Esophagus muscularis mucosa (tissue), 4 donors: ENCODE results near the gene FMOD. TPM values are rescaled to one million over a fixed set of nuclear protein-coding genes. Genes with fewer than 3 reads are reported as not detected.

Source experiments
- DNase-seq: peaks from one replicate; pipeline ENCODE4 v3.0.0-alpha.2; 2017; ENCODE audit errors: extremely low spot score
- H3K27ac ChIP-seq, 4 donors: fragments of 200-600 bp; sonication (generic); replicated peaks in 1 of 4; 1 replicate in 3 of 4; 2 replicates in 1 of 4; pipeline ENCODE4 v1.5.1; 2016 to 2019; ENCODE audit warnings: mild to moderate bottlenecking in 1 of 4
- H3K27me3 ChIP-seq, 4 donors: fragments of 200-600 bp; sonication (generic); one replicate each; pipeline versions ENCODE4 v1.5.1 to v1.6.0; 2016 to 2019
- H3K36me3 ChIP-seq, 4 donors: fragments of 200-600 bp; sonication (generic); one replicate each; pipeline ENCODE4 v1.5.1; 2016 to 2019
- H3K4me1 ChIP-seq, 4 donors: fragments of 200-600 bp; sonication (generic); one replicate each; pipeline ENCODE4 v1.5.1; 2016 to 2019
- H3K4me3 ChIP-seq, 4 donors: fragments of 200-600 bp; sonication (generic); 1 replicate in 2 of 4; 2 replicates in 2 of 4; pipeline ENCODE4 v1.5.1; 2016 to 2019; ENCODE audit warnings: mild to moderate bottlenecking in 4 of 4, moderate library complexity in 1 of 4
- H3K9me3 ChIP-seq, 4 donors: fragments of 200-600 bp; sonication (generic); 1 replicate in 3 of 4; 2 replicates in 1 of 4; pipeline ENCODE4 v1.5.1; 2016 to 2019
- EP300 ChIP-seq: sonication (generic); formaldehyde crosslinking; IDR thresholded peaks from one replicate; pipeline ENCODE4 v1.6.1; 2017; ENCODE audit warnings: antibody characterized with exemption
- POLR2A ChIP-seq: fragments of 450-650 bp; IDR thresholded peaks from one replicate; pipeline ENCODE4 v1.6.1; 2017; ENCODE audit warnings: antibody characterized with exemption, moderate library complexity, mild to moderate bottlenecking, low read depth
- POLR2AphosphoS5 ChIP-seq, 2 donors: sonication (generic); formaldehyde crosslinking; IDR thresholded peaks; one replicate each; pipeline ENCODE4 v1.6.1; 2017; ENCODE audit warnings: antibody characterized with exemption in 2 of 2
- WGBS: methylation state at CpG from one replicate; pipeline ENCODE4 v1.1.5; 2018; 5-methylcytosine and 5-hydroxymethylcytosine counted together
- intact Hi-C: fragments of 100-400 bp; cut with DNase I; formaldehyde crosslinking; loops from one replicate; pipeline ENCODE4 v1.15.1; 2023
- total RNA-seq, 4 donors: library from RNA; depleted of rRNA; stranded (reverse); fragments of >200 nt; gene quantifications; one replicate each; pipeline versions ENCODE4 v1.1.0 to v1.2.1, GENCODE V29; 2016
- TF ChIP-seq, protein P1 (sequence below), 3 experiments: fragments of 200-600 bp in 2 of 3; fragments of 450-650 bp in 1 of 3; sonication (generic) in 2 of 3; IDR thresholded peaks; one replicate each; pipeline ENCODE4 v1.5.1; 2017 to 2019; ENCODE audit warnings: antibody characterized with exemption in 3 of 3, mild to moderate bottlenecking in 2 of 3, moderate library complexity in 1 of 3

Gene FMOD
- total RNA-seq, 4 donors from 2014 or later: 24.5 to 36.8 (median 33.8) TPM

DNA sequence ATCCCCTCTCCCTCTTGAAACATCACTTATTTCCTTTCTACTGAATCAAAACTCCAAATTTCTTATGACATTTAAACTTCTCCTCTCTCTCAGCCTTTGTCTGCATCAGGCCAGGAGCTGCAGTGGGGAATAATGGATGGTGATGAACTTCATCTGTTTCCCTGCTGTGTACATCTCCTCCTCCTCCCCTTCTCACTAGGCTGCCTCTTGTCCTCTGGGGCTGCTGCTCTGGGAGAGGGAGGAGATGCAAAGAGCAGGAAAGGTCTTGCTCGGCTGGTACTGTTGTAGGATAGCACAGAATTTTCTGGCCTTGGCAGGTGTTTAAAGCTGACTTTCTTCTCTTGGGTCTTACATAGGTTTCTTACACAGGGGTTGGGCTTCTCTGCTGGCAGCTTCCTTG lies 31.1 kb upstream of the FMOD start:
- Histone ChIP-seq H3K36me3 (no peaks in the 10 kb centered on the region), H3K27ac (no peak overlapping the region), H3K4me3 (no peak overlapping the region), H3K9me3 (no peaks in the 10 kb centered on the region), H3K27me3 (no peaks in the 10 kb centered on the region), H3K4me1 (peaks cover 30 to 42% (median 37%) of the 10 kb centered on the region in 4 donors)
- intact Hi-C loops: no loop called here
- TF ChIP-seq EP300 (no peak), POLR2A (no peak), POLR2AphosphoS5 (IDR thresholded peaks at IDR 0.05) (no peak)
- TF ChIP-seq, protein P1, sequence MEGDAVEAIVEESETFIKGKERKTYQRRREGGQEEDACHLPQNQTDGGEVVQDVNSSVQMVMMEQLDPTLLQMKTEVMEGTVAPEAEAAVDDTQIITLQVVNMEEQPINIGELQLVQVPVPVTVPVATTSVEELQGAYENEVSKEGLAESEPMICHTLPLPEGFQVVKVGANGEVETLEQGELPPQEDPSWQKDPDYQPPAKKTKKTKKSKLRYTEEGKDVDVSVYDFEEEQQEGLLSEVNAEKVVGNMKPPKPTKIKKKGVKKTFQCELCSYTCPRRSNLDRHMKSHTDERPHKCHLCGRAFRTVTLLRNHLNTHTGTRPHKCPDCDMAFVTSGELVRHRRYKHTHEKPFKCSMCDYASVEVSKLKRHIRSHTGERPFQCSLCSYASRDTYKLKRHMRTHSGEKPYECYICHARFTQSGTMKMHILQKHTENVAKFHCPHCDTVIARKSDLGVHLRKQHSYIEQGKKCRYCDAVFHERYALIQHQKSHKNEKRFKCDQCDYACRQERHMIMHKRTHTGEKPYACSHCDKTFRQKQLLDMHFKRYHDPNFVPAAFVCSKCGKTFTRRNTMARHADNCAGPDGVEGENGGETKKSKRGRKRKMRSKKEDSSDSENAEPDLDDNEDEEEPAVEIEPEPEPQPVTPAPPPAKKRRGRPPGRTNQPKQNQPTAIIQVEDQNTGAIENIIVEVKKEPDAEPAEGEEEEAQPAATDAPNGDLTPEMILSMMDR (IDR thresholded peaks at IDR 0.05): no peak
- WGBS: 75% methylated on average over 1 of the region's 1 CpG
- peak; percentile 78 for DNase-seq

DNA sequence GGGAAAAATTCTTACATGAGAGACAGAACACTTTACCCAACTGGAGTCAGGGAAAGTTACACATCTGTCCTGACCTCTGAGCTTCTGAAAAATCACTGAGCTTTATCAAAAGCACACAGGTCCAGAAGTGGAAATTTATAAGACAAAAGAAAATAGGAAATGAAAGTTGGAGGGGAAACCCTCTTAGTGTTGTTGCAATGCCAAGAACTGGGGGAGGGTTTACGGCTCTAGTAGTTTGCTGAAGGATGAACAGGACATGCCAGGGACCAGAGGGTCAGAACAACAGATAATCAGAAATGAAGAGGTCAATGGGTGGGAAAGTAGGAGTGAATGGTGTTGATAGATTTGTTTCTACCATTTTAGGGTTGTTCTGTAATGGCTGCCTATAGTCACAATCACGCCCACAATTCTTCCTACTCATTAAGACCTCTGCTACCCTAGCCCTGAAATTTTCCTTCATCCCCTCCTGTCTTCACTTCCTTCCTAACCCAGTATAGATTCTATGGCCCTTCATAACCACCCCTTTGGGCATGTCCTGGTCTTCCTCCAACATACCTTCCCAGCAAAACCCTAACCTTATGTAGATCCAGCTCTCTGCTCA lies 30.3 kb upstream of the FMOD start:
- DNase-seq: peak; percentile 60
- TF ChIP-seq POLR2AphosphoS5 (IDR thresholded peaks at IDR 0.05) (no peak), EP300 (no peak)
- WGBS: 73% methylated on average over 2 of the region's 2 CpGs
- no peaks in the 10 kb centered on the region for H3K36me3 ChIP-seq
- peak overlapping the region in 2 of 4 donors; percentile 46 to 58 for H3K27ac ChIP-seq
- H3K4me3 ChIP-seq: no peak overlapping the region
- H3K27me3 ChIP-seq: no peaks in the 10 kb centered on the region
- H3K9me3 ChIP-seq: no peaks in the 10 kb centered on the region
- intact Hi-C loops: no loop called here
- H3K4me1 ChIP-seq: peaks cover 30 to 42% (median 37%) of the 10 kb centered on the region in 4 donors

DNA sequence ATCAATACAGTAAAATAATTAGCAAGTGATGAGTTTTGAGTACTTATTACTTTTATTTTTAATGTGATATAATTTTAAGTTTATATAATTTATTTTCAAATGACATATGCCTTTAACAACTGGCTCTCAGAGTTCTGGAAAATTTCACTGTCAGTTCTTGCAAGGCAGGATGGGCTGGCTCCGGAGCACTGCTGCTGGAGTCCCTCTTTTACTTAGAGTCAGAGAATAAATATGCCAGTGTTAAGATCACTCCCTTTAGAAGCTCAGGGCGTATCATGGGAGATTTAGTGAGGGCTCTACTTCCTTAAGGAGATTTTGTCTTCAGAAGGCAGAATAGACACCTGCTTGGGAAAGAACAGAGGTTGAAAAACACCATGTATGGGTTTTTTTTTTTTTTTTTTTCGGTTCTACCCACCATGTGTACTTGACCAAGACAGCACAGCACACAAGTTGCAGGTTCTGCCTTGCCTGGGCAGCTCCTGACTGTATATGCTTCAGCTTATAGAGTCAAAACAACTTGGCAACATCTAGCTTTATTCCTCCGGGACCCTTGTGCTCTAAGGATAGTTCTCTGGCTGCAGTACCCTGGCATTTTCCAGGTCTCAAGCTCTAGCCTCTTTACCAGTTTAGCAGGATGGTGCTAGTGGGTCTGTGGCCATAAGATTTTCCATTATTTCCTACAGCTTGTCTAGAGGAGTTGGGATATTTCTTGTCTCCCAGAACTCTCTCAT lies 29.7 kb upstream of the FMOD start:
- Histone ChIP-seq H3K36me3 (no peaks in the 10 kb centered on the region), H3K9me3 (no peaks in the 10 kb centered on the region), H3K4me1 (peaks cover 30 to 42% (median 37%) of the 10 kb centered on the region in 4 donors), H3K4me3 (no peak overlapping the region), H3K27ac (peak overlapping the region in 3 of 4 donors; percentile 58 to 65 (median 58)), H3K27me3 (no peaks in the 10 kb centered on the region)
- DNase-seq: peak; percentile 55
- 63% methylated on average over 4 of the region's 4 CpGs for WGBS
- intact Hi-C loops: no loop called here
- TF ChIP-seq EP300 (no peak), POLR2AphosphoS5 (IDR thresholded peaks at IDR 0.05) (no peak), POLR2A (no peak)
- TF ChIP-seq, protein P1 (IDR thresholded peaks at IDR 0.05): no peak

DNA sequence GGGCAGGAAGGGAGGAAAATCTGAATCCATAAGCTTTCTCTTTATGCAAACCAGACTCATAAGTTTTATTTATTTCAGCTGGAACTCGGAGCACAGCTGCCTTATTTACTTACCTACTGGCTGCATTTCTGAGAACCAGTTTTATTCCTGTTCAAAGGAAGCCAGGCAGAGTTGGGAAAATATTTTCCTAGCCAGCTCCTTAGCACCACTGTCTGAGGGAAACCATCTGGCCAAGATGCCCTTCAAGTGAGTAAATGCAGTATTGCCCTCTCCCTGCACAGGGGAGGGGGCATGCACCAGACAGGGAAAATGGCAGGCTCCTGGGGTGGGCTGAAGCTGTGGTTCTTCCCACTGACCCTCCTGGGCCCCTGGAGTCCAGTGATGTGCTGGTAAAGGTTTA lies 28.9 kb upstream of the FMOD start:
- no peaks in the 10 kb centered on the region for H3K9me3 ChIP-seq
- WGBS: 38% methylated on average over 1 of the region's 1 CpG
- H3K27me3 ChIP-seq: no peaks in the 10 kb centered on the region
- TF ChIP-seq POLR2A (no peak), EP300 (no peak), POLR2AphosphoS5 (IDR thresholded peaks at IDR 0.05) (peak in 1 of 2 donors; percentile 24)
- intact Hi-C loops: loop anchor here (10.0 kb wide), 1 partner anchor 105 kb away; no protein-coding TSS in a partner anchor
- no peak overlapping the region for H3K4me3 ChIP-seq
- H3K36me3 ChIP-seq: no peaks in the 10 kb centered on the region
- H3K27ac ChIP-seq: peak overlapping the region; percentile 23 to 65 (median 58)
- peak; percentile 90 for DNase-seq
- peaks cover 30 to 47% (median 39%) of the 10 kb centered on the region in 4 donors for H3K4me1 ChIP-seq

DNA sequence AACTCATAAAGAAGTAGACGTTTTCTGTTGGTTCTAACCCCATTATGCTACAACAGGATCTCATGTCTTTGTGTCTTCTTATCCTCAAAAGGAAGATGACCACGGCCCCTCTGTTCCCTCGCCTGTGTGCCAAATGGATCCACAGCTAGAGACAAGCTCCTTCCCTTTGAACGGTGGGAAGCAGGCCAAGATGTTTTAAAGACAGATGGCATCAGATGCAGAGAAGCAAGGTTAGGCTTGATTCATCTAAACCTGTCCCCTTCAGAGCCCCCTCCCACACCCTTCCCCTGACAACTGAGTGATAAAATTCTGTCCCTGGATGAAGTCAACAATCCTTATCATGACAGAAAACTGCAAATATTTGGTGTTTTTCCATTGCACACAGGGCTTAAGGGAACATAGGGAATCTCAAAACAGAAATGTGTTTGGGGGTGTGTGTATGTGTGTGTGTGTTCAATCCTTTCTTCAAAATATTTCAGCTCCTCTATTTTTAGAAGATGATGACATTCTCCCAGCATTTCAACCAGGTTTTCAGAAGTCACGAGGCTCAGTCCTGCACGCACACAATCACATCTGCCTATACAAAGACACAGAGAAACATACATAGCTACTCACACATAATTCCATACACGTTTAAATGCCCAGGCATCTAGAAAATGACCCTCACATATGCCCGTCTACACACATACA lies 27.8 kb upstream of the FMOD start:
- TF ChIP-seq POLR2A (no peak), POLR2AphosphoS5 (IDR thresholded peaks at IDR 0.05) (peak in 1 of 2 donors; percentile 29), EP300 (no peak)
- H3K27me3 ChIP-seq: no peaks in the 10 kb centered on the region
- DNase-seq: peak; percentile 81
- intact Hi-C loops: loop anchor here (10.0 kb wide), 1 partner anchor 106 kb away; no protein-coding TSS in a partner anchor
- H3K27ac ChIP-seq: peak overlapping the region in 2 of 4 donors; percentile 58 to 65
- no peaks in the 10 kb centered on the region for H3K9me3 ChIP-seq
- 44% methylated on average over 8 of the region's 8 CpGs for WGBS
- H3K4me3 ChIP-seq: no peak overlapping the region
- H3K4me1 ChIP-seq: peaks cover 34 to 58% (median 50%) of the 10 kb centered on the region in 4 donors
- H3K36me3 ChIP-seq: no peaks in the 10 kb centered on the region

DNA sequence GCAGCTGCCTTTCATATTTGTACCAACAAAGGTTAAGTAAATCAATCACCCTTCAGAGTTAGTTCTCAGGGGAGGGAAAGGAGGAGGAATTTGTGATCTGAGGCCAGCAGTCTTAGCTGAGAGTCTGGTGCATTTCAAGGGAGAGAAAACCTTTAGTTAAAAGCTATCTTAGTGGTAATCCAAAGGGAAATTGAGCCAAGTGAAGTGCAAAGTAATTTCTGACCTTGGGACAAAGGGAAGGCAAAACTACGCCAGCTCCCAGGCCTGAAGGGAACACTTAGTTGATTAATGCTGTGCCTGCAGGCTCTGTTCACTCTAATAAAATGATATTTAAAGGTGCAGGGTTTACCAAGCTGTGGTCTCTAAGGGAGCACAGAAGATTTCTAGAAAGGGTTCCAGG lies 23.1 kb upstream of the FMOD start:
- no peak overlapping the region for H3K4me3 ChIP-seq
- H3K9me3 ChIP-seq: no peaks in the 10 kb centered on the region
- H3K4me1 ChIP-seq: peaks cover 14 to 35% (median 33%) of the 10 kb centered on the region in 4 donors
- H3K27me3 ChIP-seq: no peaks in the 10 kb centered on the region
- peak; percentile 53 for DNase-seq
- TF ChIP-seq POLR2A (no peak), POLR2AphosphoS5 (IDR thresholded peaks at IDR 0.05) (peak in 1 of 2 donors; percentile 27)
- TF ChIP-seq, protein P1 (IDR thresholded peaks at IDR 0.05): no peak
- H3K36me3 ChIP-seq: no peaks in the 10 kb centered on the region
- H3K27ac ChIP-seq: peak overlapping the region; percentile 18 to 70 (median 50)
- intact Hi-C loops: loop anchor here (10.0 kb wide), 1 partner anchor 111 kb away; no protein-coding TSS in a partner anchor
- 42% methylated on average over 1 of the region's 1 CpG for WGBS
